Measurements from ENCODE around the gene RPN1. TPM values are rescaled to one million over a fixed set of nuclear protein-coding genes. Genes with fewer than 3 reads are reported as not detected.

The RPN1 gene
- total RNA-seq, 1 donor = 661 TPM

GRCh38 chr3:128619146-128619890, 31.3 kb downstream of the RPN1 start:
- DNase-seq (ENCODE audit: low read depth) = peak; percentile 80
- no peak for TF ChIP-seq CTCF (IDR thresholded peaks at IDR 0.05; ENCODE audit: insufficient read depth, low read depth, low read length)
- no peak overlapping the region for H3K4me3 ChIP-seq (ENCODE audit: low read depth, low read length)

DNA sequence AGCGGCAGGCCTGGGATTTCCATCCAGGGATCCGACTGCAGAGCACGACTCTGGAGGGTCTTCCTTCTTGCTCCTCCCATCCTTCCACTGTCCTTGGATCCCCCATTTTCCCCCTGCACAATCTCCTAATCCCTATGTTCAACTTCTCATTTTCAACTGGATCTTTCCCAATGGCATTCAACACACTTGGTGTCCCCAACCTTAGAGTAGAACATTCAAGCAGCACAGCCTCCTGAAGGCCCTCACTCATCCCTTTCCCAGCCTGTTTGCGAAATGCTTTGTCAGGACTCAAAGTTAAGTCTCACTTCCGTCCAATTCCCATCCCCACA, 32.3 kb downstream of the RPN1 start:
- TF ChIP-seq CTCF (IDR thresholded peaks at IDR 0.05; ENCODE audit: insufficient read depth, low read depth, low read length) = no peak
- peak; percentile 10 for DNase-seq (ENCODE audit: low read depth)
- peak overlapping the region; percentile 76 for H3K4me3 ChIP-seq (ENCODE audit: low read depth, low read length)

DNA sequence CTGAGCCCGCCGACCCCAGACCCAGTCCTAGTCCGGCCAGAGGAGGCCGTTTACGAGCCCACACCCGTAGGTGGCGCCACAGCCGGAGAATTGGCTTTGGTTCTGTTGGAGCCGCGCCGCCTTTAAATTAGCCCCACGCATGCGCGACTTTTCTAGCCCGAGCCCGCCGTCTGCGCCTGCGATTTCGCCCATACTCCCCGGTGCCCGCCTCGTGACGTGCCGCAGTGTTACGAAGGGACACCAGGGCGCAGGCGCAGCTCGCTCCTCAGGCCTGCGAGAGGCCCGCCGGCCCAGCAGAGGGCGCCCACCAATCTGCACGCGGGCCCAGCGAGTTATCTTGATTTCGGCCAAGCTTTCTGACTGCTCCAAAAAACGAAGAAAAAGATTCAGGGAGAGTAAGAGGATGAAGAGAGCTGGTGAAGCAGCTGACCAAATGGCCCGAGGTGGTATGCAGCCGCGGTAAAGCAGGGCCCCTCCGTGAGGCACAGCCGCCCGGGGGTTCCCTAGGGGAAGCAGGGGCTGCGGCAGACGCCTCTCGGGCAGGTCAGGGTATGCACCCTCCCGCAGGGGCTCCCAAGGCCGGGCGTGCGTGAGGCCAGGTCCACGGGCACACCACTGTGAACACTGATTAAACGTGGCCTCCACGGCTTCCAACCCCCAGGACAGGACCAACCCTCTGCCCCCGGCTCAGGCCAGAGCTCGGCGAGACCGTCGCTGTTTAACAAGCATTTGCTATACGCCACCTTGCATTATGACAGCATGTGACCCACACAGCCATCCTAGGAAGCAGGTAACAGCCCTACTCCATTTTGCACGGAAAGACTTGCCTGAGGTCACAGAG, 32.8 kb downstream of the RPN1 start:
- H3K4me3 ChIP-seq (ENCODE audit: low read depth, low read length) = peak overlapping the region; percentile 76
- peak; percentile 72 for TF ChIP-seq CTCF (IDR thresholded peaks at IDR 0.05; ENCODE audit: insufficient read depth, low read depth, low read length)
- DNase-seq (ENCODE audit: low read depth) = peak; percentile 95

- DNase-seq (ENCODE audit: low read depth) = no peak
- no peak for TF ChIP-seq CTCF (IDR thresholded peaks at IDR 0.05; ENCODE audit: insufficient read depth, low read depth, low read length)
Measured at GRCh38 chr3:128617270-128617556, 33.4 kb downstream of the RPN1 start.

DNA sequence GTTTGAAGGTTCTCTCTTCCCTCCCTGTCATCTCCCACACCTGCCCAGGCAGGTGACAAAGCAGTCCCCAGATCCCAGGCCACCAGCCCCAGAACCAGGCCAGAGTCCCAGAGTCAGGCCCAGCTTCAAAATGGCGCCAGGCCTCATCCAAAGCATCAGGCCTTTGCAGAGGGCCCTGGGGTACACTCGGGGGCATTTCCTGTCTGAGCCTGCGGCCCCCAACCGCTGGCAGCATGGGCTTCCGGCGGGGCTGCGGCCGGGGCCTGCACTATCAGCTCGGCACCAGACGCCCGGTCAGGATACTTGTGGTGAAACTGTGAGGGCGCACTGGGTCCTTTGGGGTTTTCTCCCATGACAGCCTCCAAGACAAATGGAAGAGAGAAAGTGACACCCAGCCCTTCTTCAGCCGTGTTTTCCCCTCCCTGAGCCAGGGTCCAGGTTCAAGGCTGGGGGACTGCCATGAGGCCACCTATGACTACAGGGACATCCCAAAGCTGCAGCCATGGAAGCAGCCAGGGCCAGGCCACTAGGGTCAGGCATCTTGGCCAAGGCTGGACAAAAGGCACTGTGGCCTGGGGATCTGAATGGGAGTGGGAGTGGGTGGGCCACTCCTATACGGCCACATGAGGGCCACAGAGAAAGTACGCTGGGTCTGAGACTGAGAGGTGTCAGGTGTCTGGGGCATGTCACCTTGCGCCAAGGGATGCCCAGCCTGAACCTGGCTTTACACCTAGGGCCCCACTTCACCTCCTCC, 33.9 kb downstream of the RPN1 start:
- H3K4me3 ChIP-seq (ENCODE audit: low read depth, low read length) = no peak overlapping the region
- no peak for TF ChIP-seq CTCF (IDR thresholded peaks at IDR 0.05; ENCODE audit: insufficient read depth, low read depth, low read length)
- no peak for DNase-seq (ENCODE audit: low read depth)

More at GRCh38 chr3:128617270-128617556, 33.4 kb downstream of the RPN1 start:
- peak overlapping the region; percentile 24 for H3K4me3 ChIP-seq (ENCODE audit: low read depth, low read length)

GRCh38 chr3:128614076-128614475, 36.5 kb downstream of the RPN1 start:
- no peak overlapping the region for H3K4me3 ChIP-seq (ENCODE audit: low read depth, low read length)
- no peak for DNase-seq (ENCODE audit: low read depth)
- TF ChIP-seq CTCF (IDR thresholded peaks at IDR 0.05; ENCODE audit: insufficient read depth, low read depth, low read length) = no peak
